OCI-LY3 (cell line): ENCODE measurements around the gene PLA2G4A.

ENCODE experiments used
- H2AFZ ChIP-seq: fragments of 200-600, 300-600 bp; shearing (Covaris generic); 2 replicates; pipeline ENCODE4 v1.6.0; 2014; ENCODE audit warnings: antibody characterized with exemption, low read depth, low read length
- H3K27ac ChIP-seq: fragments of 200-600, 300-600 bp; sonication (generic); 2 replicates; pipeline ENCODE4 v1.5.1; 2014; ENCODE audit warnings: mild to moderate bottlenecking, low read length, moderate library complexity, mixed read lengths
- H3K27me3 ChIP-seq: fragments of 200-600, 300-600 bp; sonication (generic); 2 replicates; pipeline ENCODE4 v1.6.1; 2014; ENCODE audit warnings: low read depth, low read length, mixed read lengths
- H3K36me3 ChIP-seq: fragments of 200-600, 300-600 bp; sonication (generic); replicated peaks from 2 replicates; pipeline ENCODE3; 2014; ENCODE audit warnings: low read depth, low read length, mixed read lengths
- H3K4me1 ChIP-seq: fragments of 300-600, 200-600 bp; sonication (generic); 2 replicates; pipeline ENCODE4 v1.6.1; 2014; ENCODE audit warnings: low read length, mixed read lengths
- H3K4me2 ChIP-seq: fragments of 200-600, 300-600 bp; sonication (generic); 2 replicates; pipeline ENCODE4 v1.6.1; 2014; ENCODE audit warnings: low read length, mixed read lengths
- H3K4me3 ChIP-seq: fragments of 300-600, 200-600 bp; sonication (generic); 2 replicates; pipeline ENCODE4 v1.5.1; 2014; ENCODE audit warnings: antibody characterized with exemption, mild to moderate bottlenecking, low read length, moderate library complexity
- H3K79me2 ChIP-seq: fragments of 300-600, 200-600 bp; shearing (Covaris generic); 2 replicates; pipeline ENCODE4 v1.6.1; 2014; ENCODE audit warnings: mild to moderate bottlenecking, low read length, mixed read lengths
- H3K9ac ChIP-seq: fragments of 300-600, 200-600 bp; shearing (Covaris generic); 2 replicates; pipeline ENCODE4 v1.6.0; 2014; ENCODE audit warnings: mild to moderate bottlenecking, low read length, moderate library complexity
- H3K9me3 ChIP-seq: fragments of 200-600, 300-600 bp; shearing (Covaris generic); 2 replicates; pipeline ENCODE4 v1.6.1; 2014; ENCODE audit warnings: low read length, mixed read lengths; ENCODE audit not compliant: insufficient read depth
- H4K20me1 ChIP-seq: fragments of 200-600, 300-600 bp; sonication (generic); 2 replicates; pipeline ENCODE4 v1.6.1; 2016; ENCODE audit warnings: low read length, mixed read lengths; ENCODE audit not compliant: insufficient read depth
- EZH2phosphoT487 ChIP-seq: fragments of 200-600 bp; shearing (Covaris generic); IDR thresholded peaks from 2 replicates; pipeline ENCODE4 v1.6.1; 2018; ENCODE audit warnings: antibody characterized with exemption, mixed run types, low read depth
- TF ChIP-seq, protein P1 (sequence below): fragments of 200-600, 300-600 bp; sonication (generic); IDR thresholded peaks from 2 replicates; pipeline ENCODE4 v1.5.1; 2014; ENCODE audit warnings: antibody characterized with exemption, low read length, low read depth

PLA2G4A gene

GRCh38 chr1:186892936-186893335 lies 64.2 kb downstream of the PLA2G4A start:
- Histone ChIP-seq H3K27me3 (no peaks in the 10 kb centered on the region), H3K9ac (no peak overlapping the region), H3K27ac (no peak overlapping the region), H3K4me2 (no peak overlapping the region), H3K4me1 (peaks cover 2% of the 10 kb centered on the region; the same call in 1 of the 2 replicates), H3K9me3 (no peaks in the 10 kb centered on the region), H2AFZ (no peak overlapping the region), H3K4me3 (no peak overlapping the region), H3K79me2 (no peaks in the 10 kb centered on the region), H3K36me3 (peaks cover 3% of the 10 kb centered on the region), H4K20me1 (no peaks in the 10 kb centered on the region)
- no peak for TF ChIP-seq EZH2phosphoT487
- TF ChIP-seq, protein P1, sequence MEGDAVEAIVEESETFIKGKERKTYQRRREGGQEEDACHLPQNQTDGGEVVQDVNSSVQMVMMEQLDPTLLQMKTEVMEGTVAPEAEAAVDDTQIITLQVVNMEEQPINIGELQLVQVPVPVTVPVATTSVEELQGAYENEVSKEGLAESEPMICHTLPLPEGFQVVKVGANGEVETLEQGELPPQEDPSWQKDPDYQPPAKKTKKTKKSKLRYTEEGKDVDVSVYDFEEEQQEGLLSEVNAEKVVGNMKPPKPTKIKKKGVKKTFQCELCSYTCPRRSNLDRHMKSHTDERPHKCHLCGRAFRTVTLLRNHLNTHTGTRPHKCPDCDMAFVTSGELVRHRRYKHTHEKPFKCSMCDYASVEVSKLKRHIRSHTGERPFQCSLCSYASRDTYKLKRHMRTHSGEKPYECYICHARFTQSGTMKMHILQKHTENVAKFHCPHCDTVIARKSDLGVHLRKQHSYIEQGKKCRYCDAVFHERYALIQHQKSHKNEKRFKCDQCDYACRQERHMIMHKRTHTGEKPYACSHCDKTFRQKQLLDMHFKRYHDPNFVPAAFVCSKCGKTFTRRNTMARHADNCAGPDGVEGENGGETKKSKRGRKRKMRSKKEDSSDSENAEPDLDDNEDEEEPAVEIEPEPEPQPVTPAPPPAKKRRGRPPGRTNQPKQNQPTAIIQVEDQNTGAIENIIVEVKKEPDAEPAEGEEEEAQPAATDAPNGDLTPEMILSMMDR = no peak

DNA sequence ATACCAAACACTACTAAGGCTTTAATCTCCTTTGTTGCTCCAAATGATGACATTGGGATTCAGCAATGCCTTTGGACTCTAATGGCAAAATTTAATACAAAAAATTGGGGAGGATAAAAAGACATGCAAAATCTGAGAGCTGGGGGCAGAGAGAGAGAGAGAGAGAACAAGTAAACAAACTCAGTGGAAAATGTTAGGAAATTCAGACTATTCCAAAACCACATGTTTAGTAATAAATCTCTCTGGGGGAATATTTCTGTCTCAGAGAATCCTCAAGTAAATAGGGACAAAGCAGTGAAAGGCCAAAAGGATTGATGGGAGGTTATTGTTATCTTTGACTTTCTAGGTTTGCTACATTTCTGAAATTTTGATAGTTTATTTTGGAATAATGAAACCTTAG lies 65.7 kb downstream of the PLA2G4A start:
- TF ChIP-seq, protein P1 = no peak
- no peak for TF ChIP-seq EZH2phosphoT487
- Histone ChIP-seq H2AFZ (no peak overlapping the region), H3K36me3 (peaks cover 3% of the 10 kb centered on the region), H4K20me1 (no peaks in the 10 kb centered on the region), H3K9ac (no peak overlapping the region), H3K27me3 (no peaks in the 10 kb centered on the region), H3K4me1 (peaks cover 6% of the 10 kb centered on the region), H3K27ac (no peak overlapping the region), H3K79me2 (no peaks in the 10 kb centered on the region), H3K9me3 (no peaks in the 10 kb centered on the region), H3K4me2 (no peak overlapping the region), H3K4me3 (no peak overlapping the region)

GRCh38 chr1:186896211-186896610 lies 67.5 kb downstream of the PLA2G4A start:
- TF ChIP-seq, protein P1 = no peak
- no peak for TF ChIP-seq EZH2phosphoT487
- H3K4me2 ChIP-seq = no peak overlapping the region
- no peak overlapping the region for H2AFZ ChIP-seq

GRCh38 chr1:186897008-186897407 lies 68.3 kb downstream of the PLA2G4A start:
- Histone ChIP-seq H4K20me1 (no peaks in the 10 kb centered on the region), H3K36me3 (peaks cover 3% of the 10 kb centered on the region), H3K9ac (no peak overlapping the region), H3K27ac (no peak overlapping the region), H3K4me3 (no peak overlapping the region), H3K4me1 (peaks cover 11% of the 10 kb centered on the region), H3K9me3 (no peaks in the 10 kb centered on the region), H3K79me2 (no peaks in the 10 kb centered on the region), H2AFZ (no peak overlapping the region), H3K4me2 (no peak overlapping the region), H3K27me3 (no peaks in the 10 kb centered on the region)
- TF ChIP-seq, protein P1 = no peak
- TF ChIP-seq EZH2phosphoT487 = no peak

More at GRCh38 chr1:186896211-186896610, 67.5 kb downstream of the PLA2G4A start:
- Histone ChIP-seq H3K4me1 (peaks cover 11% of the 10 kb centered on the region), H3K79me2 (no peaks in the 10 kb centered on the region), H4K20me1 (no peaks in the 10 kb centered on the region), H3K27ac (no peak overlapping the region), H3K36me3 (peaks cover 3% of the 10 kb centered on the region), H3K9ac (no peak overlapping the region), H3K9me3 (no peaks in the 10 kb centered on the region), H3K27me3 (no peaks in the 10 kb centered on the region), H3K4me3 (no peak overlapping the region)
